ENCODE data around the gene CTH.
"Not testable (repeated sequence)": the region's sequence is repeated elsewhere in the genome, so short reads cannot be mapped to it uniquely, and the experiment has no call there.

The CTH gene

DNA sequence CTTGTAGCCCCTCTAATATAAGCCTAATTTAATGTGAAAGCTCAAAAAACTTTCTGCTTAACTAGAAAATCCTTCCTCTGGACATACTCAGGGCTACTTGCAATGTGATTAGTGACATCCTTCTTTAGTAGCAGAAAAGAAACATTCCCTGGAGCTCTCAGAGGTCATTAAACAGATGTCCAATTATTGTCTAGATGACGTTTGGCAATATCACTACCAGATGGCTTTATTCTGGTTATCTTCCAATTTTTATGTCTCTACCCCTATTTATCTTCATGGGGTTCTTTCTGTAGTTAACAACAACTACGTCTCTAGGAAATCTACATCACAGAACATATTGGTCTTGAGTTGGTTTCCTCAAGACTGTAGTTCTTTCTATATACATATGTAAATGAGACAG is 44.2 kb downstream of the CTH start:
- DNase-seq (ENCODE audit: low read depth) = no peak

DNA sequence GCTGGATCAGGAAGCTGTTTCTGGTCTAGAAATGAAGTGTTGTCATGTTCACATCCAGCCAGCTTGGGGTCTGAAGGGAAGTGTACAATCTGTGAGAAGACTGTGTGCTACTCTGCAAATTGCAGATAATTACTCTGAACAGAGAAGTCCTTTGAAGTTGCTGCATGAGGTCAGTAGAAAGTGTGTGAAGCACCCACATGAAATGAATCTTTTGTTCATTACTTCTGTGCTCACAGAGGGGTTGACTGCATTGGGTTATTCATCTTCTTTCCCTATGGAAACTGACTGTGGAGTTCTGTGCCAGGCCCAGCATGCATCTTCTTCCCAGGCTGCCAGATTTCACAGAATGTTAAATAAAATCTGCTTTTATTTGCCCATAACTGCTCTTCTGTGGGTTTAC is 47.1 kb downstream of the CTH start:
- no peak for DNase-seq (ENCODE audit: low read depth)

DNA sequence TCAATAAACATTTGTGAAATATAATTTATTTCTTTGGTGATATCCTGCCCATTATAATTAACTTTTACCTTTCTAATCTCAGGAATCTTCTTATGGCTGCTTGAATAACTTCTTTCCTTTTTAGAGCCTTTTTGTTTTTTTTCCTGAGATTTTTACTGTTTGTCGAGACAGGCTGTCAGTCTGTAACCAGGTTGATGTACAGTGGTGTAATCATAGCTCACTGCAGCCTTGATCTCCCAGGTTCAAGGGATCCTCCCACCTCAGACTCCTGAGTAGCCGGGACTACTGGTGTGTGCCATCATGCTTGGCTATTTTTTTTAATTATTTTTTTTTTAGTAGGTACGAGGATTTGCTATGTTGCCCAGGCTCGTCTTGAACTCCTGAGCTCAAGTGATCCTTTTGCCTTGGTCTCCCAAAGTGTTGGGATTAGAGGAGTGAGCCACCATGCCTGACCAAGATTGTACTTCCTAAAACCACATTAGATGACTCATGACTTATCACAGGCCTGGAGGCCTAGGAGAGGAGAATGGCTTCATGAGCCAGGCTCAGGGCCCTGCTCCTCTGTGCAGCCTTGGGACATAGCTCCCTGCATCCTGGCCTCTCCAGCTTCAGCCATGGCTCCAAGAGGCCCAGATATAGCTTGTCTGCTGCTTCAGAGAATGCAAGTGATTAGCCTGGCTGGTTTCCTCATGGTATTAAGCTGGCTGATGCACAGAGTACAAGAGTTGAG is 48.6 kb downstream of the CTH start:
- peak; percentile 49 for DNase-seq (ENCODE audit: low read depth)

DNA sequence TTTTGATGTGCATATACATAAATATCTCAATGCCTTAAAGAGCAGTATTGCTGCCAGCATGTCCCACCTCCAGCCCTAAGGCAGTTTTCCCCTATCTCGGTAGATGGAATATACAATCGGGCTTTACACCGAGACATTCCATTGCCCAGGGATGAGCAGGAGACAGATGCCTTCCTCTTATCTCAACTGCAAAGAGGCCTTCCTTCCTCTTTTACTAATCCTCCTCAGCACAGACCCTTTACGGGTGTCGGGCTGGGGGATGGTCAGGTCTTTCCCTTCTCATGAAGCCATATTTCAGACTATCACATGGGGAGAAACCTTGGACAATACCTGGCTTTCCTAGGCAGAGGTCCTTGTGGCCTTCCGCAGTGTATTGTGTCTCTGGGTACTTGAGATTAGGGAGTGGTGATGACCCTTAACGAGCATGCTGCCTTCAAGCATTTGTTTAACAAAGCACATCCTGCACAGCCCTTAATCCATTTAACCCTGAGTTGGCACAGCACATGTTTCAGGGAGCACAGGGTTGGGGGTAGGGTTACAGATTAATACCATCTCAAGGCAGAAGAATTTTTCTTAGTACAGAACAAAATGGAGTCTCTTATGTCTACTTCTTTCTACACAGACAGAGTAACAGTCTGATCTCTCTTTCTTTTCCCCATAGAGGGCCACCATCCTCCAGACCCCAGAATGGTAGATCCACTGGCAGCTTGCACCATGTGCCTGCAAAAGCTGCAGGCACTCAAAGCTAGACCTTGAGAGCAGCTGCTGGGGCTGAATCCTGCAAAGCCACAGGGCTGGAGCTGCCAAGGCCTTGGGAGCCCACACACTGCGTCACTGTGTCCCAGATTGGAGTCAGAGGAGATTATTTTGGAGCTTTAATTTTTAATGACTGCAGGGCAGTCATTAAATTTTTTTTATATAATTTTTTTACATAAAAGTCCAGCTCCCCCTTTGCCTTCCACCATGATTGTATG is 50.0 kb downstream of the CTH start:
- DNase-seq (ENCODE audit: low read depth) = not testable (repeated sequence)

GRCh38 chr1:70462611-70463010 is 51.5 kb downstream of the CTH start:
- DNase-seq (ENCODE audit: low read depth) = no peak

DNA sequence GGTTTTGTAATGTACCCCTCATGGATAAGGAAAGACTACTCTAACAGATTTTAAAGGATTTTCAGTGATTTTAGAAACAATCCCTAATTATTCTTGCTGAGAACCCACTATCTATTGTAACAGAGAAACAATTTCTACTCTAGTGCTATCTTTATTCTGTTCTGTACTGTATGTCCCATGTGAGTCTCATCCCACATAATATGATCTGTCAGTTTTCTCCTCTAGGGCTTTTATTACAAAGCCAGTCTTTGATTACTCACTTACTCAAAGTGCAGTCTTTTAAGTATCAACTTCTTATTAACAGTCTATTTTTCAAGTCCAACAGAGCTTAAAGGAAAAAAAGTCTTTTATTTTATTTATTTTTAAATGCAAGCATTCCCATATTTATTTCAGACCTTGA is 54.8 kb downstream of the CTH start:
- no peak for DNase-seq (ENCODE audit: low read depth)

DNA sequence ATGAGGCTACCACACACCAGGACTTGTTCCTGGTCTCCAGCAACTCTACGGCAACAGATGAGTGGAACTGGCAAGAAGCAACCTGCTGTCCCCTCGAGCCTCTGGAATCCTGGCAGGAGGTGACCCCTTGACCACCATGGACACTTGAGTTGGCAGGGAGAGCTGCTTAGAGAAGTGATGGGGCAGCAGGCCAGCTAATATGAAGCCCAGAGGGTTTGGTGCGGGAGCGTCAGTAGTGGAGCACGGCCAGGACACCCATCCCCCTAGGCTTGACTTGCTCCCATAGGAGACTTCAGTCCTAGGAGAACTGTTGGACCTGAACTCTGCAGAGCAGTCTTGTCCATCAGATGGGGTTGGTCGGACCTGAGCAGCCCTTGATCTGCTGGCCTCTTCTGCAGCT is 56.5 kb downstream of the CTH start:
- no peak for DNase-seq (ENCODE audit: low read depth)

- DNase-seq (ENCODE audit: low read depth) = no peak
Observed at GRCh38 chr1:70468180-70468579, 57.1 kb downstream of the CTH start.

GRCh38 chr1:70469184-70469583 is 58.1 kb downstream of the CTH start:
- DNase-seq (ENCODE audit: low read depth) = not testable (repeated sequence)

- peak; percentile 5 for DNase-seq (ENCODE audit: low read depth)
Observed at GRCh38 chr1:70475023-70475422, 64.0 kb downstream of the CTH start.

GRCh38 chr1:70477090-70477489 is 66.0 kb downstream of the CTH start:
- DNase-seq (ENCODE audit: low read depth) = no peak

- DNase-seq (ENCODE audit: low read depth) = not testable (repeated sequence)
Observed at GRCh38 chr1:70477905-70478304, 66.8 kb downstream of the CTH start.

DNA sequence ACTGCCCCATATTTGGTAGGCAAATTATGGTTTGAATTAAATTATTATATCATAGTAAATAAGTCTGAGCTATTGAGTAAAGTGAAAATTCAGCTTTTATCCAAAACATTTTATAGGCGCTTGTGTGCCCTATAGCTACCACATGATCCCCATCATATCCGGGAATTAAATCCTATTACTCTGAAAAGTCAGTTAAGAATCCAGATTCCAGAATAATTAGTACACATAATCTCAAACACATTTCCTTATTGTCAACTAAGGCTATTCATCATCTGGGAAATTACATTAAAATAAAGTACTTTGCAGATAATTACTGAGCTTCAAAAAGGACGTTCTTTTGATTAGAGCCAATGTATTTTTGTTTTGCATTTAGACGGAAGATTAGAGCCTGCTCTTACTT is 72.3 kb downstream of the CTH start:
- no peak for DNase-seq (ENCODE audit: low read depth)

DNA sequence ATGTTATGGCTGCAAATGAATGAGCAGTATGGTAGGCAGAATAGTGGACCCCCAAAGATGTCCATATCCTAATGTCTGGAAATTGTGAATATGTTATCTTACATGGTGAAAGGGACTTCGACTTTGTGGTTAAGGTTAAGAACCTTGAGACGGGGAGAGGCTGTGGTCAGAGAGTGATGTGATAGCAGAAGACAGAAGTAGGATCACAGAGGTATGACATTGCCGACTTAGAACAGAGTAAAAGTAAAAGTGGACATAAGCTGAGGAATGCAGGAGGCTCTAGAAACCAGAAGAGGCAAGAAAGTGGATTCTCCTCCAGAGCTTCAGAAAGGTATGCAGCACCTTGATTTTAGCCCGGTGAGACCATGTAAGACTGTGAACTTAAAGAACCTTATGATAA is 74.6 kb downstream of the CTH start:
- DNase-seq (ENCODE audit: low read depth) = no peak

GRCh38 chr1:70486676-70487458 is 75.8 kb downstream of the CTH start:
- DNase-seq (ENCODE audit: low read depth) = peak; percentile 86

DNA sequence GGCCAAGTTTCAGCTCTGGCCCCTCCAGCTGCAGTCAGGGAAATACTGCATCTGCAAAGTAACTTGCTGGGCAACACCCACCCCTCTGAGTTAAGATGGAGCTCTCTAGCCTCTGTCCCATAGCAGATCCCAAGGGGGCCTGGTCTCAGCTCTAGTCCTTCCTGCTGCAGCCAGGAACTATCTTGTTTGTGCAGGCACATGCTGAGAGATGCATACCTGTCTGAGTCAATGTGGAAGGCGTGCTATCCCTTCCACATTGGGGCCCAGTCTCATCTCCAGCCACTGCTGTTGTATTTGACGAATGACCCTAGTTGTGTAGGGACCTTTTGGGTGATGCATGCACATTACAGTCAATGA is 76.4 kb downstream of the CTH start:
- no peak for DNase-seq (ENCODE audit: low read depth)

DNA sequence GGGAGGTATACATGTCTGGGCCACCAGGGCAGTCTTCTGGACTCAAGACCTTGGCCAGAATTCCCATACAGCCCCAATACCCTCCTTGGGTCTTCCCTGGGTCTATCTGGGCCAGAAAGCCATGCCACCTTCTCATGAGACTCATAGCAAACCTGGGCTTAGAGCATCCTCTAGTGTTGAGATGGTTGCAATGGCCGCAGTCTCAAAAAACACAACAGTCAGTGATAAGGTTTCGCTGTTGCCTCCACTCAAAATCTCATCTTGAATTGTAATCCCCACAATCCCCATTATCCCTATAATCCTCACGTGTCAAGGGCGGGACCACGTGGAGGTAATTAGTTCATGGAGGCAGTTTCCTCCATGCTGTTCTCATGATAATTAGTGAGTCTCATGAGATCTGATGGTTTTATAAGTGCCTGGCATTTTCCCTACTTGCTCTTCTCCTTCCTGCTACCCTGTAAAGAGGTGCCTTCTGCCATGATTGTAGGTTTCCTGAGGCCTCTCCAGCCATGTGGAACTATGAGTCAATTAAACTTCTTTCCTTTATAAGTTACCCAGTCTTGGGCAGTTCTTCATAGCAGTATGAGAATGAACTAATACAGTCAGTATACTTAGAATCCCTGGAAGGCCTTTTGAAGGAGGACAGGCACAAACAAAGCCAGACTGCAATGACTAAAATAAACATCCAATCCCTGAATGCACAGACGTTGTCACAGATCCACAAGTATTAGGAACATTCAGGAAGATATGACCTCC is 77.0 kb downstream of the CTH start:
- DNase-seq (ENCODE audit: low read depth) = peak; percentile 55
